Adrenal gland (tissue), 5 donors: ENCODE data around the gene SORCS3.

ENCODE experiments used
- POLR2A ChIP-seq, 2 donors: fragments of 450-650 bp; IDR thresholded peaks; one replicate each; pipeline ENCODE4 v1.6.1; 2017; ENCODE audit warnings: antibody characterized with exemption in 2 of 2, mild to moderate bottlenecking in 2 of 2, moderate library complexity in 1 of 2
- TF ChIP-seq, protein P1 (sequence below), 6 experiments: fragments of 450-650 bp in 4 of 6; fragments of 200-600 bp in 2 of 6; sonication (generic) in 1 of 6; IDR thresholded peaks; 1 replicate in 5 of 6; 2 replicates in 1 of 6; pipeline versions ENCODE4 v1.5.1 to v1.8.0; 2016 to 2021; ENCODE audit warnings: antibody characterized with exemption in 6 of 6, mild to moderate bottlenecking in 2 of 6, moderate library complexity in 1 of 6
- donor health status: DM: no; HTN: no; CAD: no.

DNA sequence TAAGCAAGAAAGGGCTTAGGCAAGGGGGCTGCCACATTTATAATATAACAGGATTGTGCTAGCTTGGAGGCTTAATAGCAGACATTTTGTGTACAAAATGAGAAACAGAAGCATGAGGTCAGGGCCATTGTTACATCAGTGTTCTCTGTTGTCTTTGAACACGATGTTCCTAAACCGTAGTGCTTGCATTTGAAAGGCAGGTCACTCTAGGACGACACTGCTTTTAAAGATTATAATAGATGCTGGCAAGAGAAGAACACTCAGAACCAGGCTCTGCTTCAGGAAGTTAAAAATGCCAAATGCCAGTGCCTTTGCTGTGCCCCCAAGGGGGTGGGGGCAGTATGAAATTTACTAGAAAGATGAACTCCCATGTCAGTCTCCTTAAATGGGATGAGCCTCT lies 91.1 kb downstream of the SORCS3 start:
- TF ChIP-seq POLR2A (IDR thresholded peaks at IDR 0.05): no peak
- TF ChIP-seq, protein P1, sequence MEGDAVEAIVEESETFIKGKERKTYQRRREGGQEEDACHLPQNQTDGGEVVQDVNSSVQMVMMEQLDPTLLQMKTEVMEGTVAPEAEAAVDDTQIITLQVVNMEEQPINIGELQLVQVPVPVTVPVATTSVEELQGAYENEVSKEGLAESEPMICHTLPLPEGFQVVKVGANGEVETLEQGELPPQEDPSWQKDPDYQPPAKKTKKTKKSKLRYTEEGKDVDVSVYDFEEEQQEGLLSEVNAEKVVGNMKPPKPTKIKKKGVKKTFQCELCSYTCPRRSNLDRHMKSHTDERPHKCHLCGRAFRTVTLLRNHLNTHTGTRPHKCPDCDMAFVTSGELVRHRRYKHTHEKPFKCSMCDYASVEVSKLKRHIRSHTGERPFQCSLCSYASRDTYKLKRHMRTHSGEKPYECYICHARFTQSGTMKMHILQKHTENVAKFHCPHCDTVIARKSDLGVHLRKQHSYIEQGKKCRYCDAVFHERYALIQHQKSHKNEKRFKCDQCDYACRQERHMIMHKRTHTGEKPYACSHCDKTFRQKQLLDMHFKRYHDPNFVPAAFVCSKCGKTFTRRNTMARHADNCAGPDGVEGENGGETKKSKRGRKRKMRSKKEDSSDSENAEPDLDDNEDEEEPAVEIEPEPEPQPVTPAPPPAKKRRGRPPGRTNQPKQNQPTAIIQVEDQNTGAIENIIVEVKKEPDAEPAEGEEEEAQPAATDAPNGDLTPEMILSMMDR (IDR thresholded peaks at IDR 0.05): no peak
